OCI-LY7 (cell line): ENCODE data around the gene MOB3B. TPM values are rescaled to one million over a fixed set of nuclear protein-coding genes. Genes with fewer than 3 reads are reported as not detected.

Source experiments
- BruUV-seq: library from RNA; stranded (reverse); fragments of 400-500 nt; replicated peaks from 2 replicates; lab custom pipeline; 2021; lab: Mats Ljungman, UMichigan
- CTCF ChIA-PET: fragments of 300-600 bp; sonication (Branson Sonifier 250); formaldehyde crosslinking; loops from one replicate; lab custom pipeline; 2022; ENCODE audit warnings: antibody characterized with exemption; ENCODE audit not compliant: unreplicated experiment; lab: Charles Lee
- POLR2A ChIA-PET: fragments of 300-600 bp; sonication (Branson Sonifier 250); formaldehyde crosslinking; loops from one replicate; lab custom pipeline; 2022; ENCODE audit warnings: antibody characterized with exemption; lab: Charles Lee
- DNase-seq: peaks from one replicate; pipeline ENCODE4 v3.0.0-alpha.2; 2015; ENCODE audit warnings: low spot score
- H2AFZ ChIP-seq: fragments of 200-600 bp; sonication (generic), shearing (Covaris generic); 2 replicates; pipeline ENCODE4 v1.6.1; 2014; ENCODE audit warnings: mild to moderate bottlenecking, antibody characterized with exemption, low read length, moderate library complexity
- H3K27ac ChIP-seq: fragments of 200-600 bp; sonication (generic); 2 replicates; pipeline ENCODE4 v1.5.1; 2014; ENCODE audit warnings: mixed run types, low read depth, mild to moderate bottlenecking, moderate library complexity, low read length, inconsistent platforms; ENCODE audit not compliant: poor library complexity, severe bottlenecking
- H3K36me3 ChIP-seq: fragments of 200-600 bp; sonication (generic); 2 replicates; pipeline ENCODE4 v1.6.1; 2014; ENCODE audit warnings: mild to moderate bottlenecking, antibody characterized with exemption, low read length, moderate library complexity, mixed read lengths; ENCODE audit not compliant: insufficient read depth
- H3K4me1 ChIP-seq: fragments of 200-600 bp; sonication (generic); 2 replicates; pipeline ENCODE4 v1.5.1; 2014; ENCODE audit warnings: mild to moderate bottlenecking, low read length; ENCODE audit not compliant: insufficient read depth, poor library complexity, severe bottlenecking
- H3K4me2 ChIP-seq: fragments of 200-600 bp; sonication (generic); 2 replicates; pipeline ENCODE4 v1.6.1; 2014; ENCODE audit warnings: mild to moderate bottlenecking, low read length
- H3K4me3 ChIP-seq: fragments of 200-600 bp; sonication (generic); 2 replicates; pipeline ENCODE4 v1.5.1; 2014; ENCODE audit warnings: mild to moderate bottlenecking, low read depth, low read length; ENCODE audit not compliant: poor library complexity, severe bottlenecking
- H3K79me2 ChIP-seq: fragments of 200-600 bp; sonication (generic); 2 replicates; pipeline ENCODE4 v1.6.1; 2016; ENCODE audit warnings: low read depth, mild to moderate bottlenecking, low read length, moderate library complexity, mixed read lengths; ENCODE audit not compliant: insufficient read depth
- H3K9me2 ChIP-seq: fragments of 200-600 bp; sonication (generic); 2 replicates; pipeline ENCODE4 v1.6.1; 2016; ENCODE audit warnings: mild to moderate bottlenecking, low read length, mixed read lengths; ENCODE audit not compliant: insufficient read depth
- H3K9me3 ChIP-seq: fragments of 200-600 bp; sonication (generic); 2 replicates; pipeline ENCODE4 v1.6.1; 2014; ENCODE audit warnings: mild to moderate bottlenecking, mixed run types, low read length, mixed read lengths
- H4K20me1 ChIP-seq: fragments of 200-600 bp; sonication (generic); 2 replicates; pipeline ENCODE4 v1.6.1; 2014; ENCODE audit warnings: mild to moderate bottlenecking, antibody characterized with exemption, low read length, moderate library complexity, mixed read lengths; ENCODE audit not compliant: insufficient read depth
- EZH2phosphoT487 ChIP-seq: fragments of 200-600 bp; sonication (generic); IDR thresholded peaks from 2 replicates; pipeline ENCODE4 v1.6.1; 2018; ENCODE audit warnings: low read depth, borderline replicate concordance, mild to moderate bottlenecking, mixed run types, antibody characterized with exemption, low read length, moderate library complexity, mixed read lengths
- intact Hi-C: fragments of 100-400 bp; cut with micrococcal nuclease; formaldehyde crosslinking; loops from one replicate; pipeline ENCODE4 v1.10.0; 2022; ENCODE audit not compliant: unreplicated experiment
- total RNA-seq, 2 experiments: library from RNA; depleted of rRNA in 1 of 2; stranded (reverse); fragments of >200 nt in 1 of 2; shearing (Covaris generic) in 1 of 2; gene quantifications; 2 replicates each; pipeline ENCODE4 v1.2.3, GENCODE V29; 2014 to 2022
- TF ChIP-seq, protein P1 (sequence below): fragments of 200-600 bp; sonication (generic); conservative IDR thresholded peaks from 2 replicates; pipeline ENCODE4 v1.5.1; 2014; ENCODE audit warnings: mild to moderate bottlenecking, antibody characterized with exemption, low read length, moderate library complexity, mixed read lengths

Gene MOB3B
- total RNA-seq, 2 experiments from 2014 or later, result 0.04 TPM; not detected in 1

DNA sequence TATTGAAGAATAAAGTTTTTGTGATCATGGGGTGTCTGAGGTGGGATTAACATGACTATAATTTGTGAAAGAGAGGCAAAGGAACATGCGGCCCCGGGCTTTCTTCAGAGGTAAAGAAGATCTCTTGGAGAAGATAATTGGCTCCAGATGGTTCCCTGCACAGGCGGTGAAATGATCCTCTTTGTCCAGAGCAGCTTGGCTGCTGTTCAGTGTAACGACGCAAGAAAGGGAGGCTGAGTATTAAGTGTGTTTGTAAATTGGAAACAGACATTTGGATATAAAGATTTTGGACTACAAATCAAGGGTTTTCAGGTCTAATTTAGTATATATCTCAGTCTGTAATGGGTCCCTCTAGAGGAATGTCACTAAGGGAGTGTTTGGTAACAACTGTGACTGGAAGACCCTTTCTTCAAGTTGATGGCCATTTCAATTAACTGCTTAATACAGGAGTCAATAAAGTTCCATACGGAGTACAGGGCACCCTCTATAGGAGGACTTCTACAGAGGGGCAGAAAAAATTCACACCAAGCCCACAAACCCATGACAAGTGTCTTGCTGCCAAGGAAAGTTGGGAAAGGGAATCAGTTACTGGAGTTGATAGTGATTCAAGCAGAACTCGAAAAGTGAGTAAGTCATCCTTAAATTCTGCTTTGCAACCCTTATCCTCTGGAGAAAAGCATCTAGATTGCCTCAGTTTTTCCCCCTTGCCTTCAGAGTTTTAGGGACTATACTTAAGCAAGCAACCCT lies 236.8 kb downstream of the MOB3B start:
- CTCF ChIA-PET, result no interaction called here
- Histone ChIP-seq H2AFZ (no peak overlapping the region), H4K20me1 (no peaks in the 10 kb centered on the region), H3K79me2 (no peaks in the 10 kb centered on the region), H3K27ac (no peak overlapping the region), H3K4me2 (no peak overlapping the region), H3K9me2 (no peaks in the 10 kb centered on the region), H3K9me3 (no peaks in the 10 kb centered on the region), H3K4me1 (no peaks in the 10 kb centered on the region), H3K36me3 (no peaks in the 10 kb centered on the region), H3K4me3 (no peak overlapping the region)
- intact Hi-C loops, result no loop called here
- no TSS peak for BruUV-seq
- no peak for DNase-seq
- POLR2A ChIA-PET, result no interaction called here
- no peak for TF ChIP-seq EZH2phosphoT487
- TF ChIP-seq, protein P1, sequence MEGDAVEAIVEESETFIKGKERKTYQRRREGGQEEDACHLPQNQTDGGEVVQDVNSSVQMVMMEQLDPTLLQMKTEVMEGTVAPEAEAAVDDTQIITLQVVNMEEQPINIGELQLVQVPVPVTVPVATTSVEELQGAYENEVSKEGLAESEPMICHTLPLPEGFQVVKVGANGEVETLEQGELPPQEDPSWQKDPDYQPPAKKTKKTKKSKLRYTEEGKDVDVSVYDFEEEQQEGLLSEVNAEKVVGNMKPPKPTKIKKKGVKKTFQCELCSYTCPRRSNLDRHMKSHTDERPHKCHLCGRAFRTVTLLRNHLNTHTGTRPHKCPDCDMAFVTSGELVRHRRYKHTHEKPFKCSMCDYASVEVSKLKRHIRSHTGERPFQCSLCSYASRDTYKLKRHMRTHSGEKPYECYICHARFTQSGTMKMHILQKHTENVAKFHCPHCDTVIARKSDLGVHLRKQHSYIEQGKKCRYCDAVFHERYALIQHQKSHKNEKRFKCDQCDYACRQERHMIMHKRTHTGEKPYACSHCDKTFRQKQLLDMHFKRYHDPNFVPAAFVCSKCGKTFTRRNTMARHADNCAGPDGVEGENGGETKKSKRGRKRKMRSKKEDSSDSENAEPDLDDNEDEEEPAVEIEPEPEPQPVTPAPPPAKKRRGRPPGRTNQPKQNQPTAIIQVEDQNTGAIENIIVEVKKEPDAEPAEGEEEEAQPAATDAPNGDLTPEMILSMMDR, result no peak

DNA sequence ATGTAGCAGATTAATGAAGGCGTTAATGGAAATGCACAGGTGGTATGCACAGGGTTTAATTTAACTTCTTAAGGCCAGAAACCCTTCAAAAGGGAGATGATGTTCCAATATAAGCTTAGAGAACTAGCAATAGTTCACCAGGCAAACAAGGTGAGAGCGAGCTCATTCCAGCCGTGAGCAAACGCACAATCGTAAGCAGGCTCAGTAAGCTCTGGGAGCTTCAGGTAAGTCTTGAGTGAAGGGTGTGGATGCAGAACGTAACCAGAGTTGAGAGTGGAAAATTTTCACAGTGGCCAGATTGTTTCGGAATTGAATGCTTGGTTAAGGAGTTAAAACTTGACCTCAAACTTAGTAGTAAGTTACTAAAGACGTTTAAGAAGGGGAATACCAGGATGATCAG lies 238.3 kb downstream of the MOB3B start:
- Histone ChIP-seq H3K27ac (no peak overlapping the region), H3K4me3 (no peak overlapping the region), H3K9me2 (no peaks in the 10 kb centered on the region), H3K36me3 (no peaks in the 10 kb centered on the region), H3K9me3 (no peaks in the 10 kb centered on the region), H2AFZ (no peak overlapping the region), H3K79me2 (no peaks in the 10 kb centered on the region), H3K4me1 (no peaks in the 10 kb centered on the region), H3K4me2 (no peak overlapping the region), H4K20me1 (no peaks in the 10 kb centered on the region)
- ChIA-PET CTCF (no interaction called here), POLR2A (interaction anchor here (0.6 to 2.0 kb wide), 4 partner anchors 12 to 802 kb away, joined by 3 to 5 read pairs (median 4); no protein-coding TSS in a partner anchor)
- BruUV-seq, result no TSS peak
- TF ChIP-seq, protein P1, result no peak
- TF ChIP-seq EZH2phosphoT487, result no peak
- intact Hi-C loops, result no loop called here
- no peak for DNase-seq

DNA sequence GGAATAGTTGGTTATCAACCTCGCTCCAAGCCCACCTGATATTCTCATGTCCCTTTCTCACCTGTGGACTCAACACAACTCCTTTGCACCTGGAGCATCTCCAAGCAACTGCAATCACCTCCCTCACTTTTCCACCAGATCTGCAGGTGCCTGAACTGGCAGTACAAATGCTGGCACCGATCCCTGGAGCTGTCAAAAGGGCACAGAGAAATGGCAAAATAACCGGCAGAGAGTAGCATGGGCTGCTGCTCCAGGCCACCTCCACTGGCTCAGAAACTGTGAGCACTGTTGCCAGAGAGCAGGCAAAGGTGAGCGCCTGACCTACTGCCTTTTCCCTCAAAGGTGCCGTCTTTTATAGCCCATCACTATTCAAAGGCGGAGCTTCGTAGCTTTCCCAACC lies 247.3 kb downstream of the MOB3B start:
- Histone ChIP-seq H3K4me1 (no peaks in the 10 kb centered on the region), H3K4me3 (no peak overlapping the region), H4K20me1 (no peaks in the 10 kb centered on the region), H3K79me2 (no peaks in the 10 kb centered on the region), H3K9me3 (no peaks in the 10 kb centered on the region), H2AFZ (no peak overlapping the region), H3K4me2 (no peak overlapping the region), H3K27ac (no peak overlapping the region), H3K9me2 (no peaks in the 10 kb centered on the region), H3K36me3 (no peaks in the 10 kb centered on the region)
- POLR2A ChIA-PET, result no interaction called here
- intact Hi-C loops, result no loop called here
- no TSS peak for BruUV-seq
- CTCF ChIA-PET, result no interaction called here
- DNase-seq, result no peak
- TF ChIP-seq, protein P1, result no peak
- no peak for TF ChIP-seq EZH2phosphoT487
